HG03139 (cell line): ENCODE results near the gene ASCL3.
"Not testable (repeated sequence)": the region's sequence is repeated elsewhere in the genome, so short reads cannot be mapped to it uniquely, and the experiment has no call there.

Experiments
- ATAC-seq: cut with Tn5 transposase; IDR thresholded peaks from one replicate; pipeline ENCODE4 v1.9.1; 2021; ENCODE audit not compliant: unreplicated experiment

Gene ASCL3, protein sequence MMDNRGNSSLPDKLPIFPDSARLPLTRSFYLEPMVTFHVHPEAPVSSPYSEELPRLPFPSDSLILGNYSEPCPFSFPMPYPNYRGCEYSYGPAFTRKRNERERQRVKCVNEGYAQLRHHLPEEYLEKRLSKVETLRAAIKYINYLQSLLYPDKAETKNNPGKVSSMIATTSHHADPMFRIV

GRCh38 chr11:8942518-8943066 lies at the start of gene ASCL3:
TSS of gene ASCL3 (minus strand) at chr11:8943016. CDS start at chr11:8938161, 4,855 bp downstream.
- no peak for ATAC-seq

- ATAC-seq: no peak
These were observed 46.6 kb upstream of the ASCL3 start for GRCh38 chr11:8989453-8989852.

DNA sequence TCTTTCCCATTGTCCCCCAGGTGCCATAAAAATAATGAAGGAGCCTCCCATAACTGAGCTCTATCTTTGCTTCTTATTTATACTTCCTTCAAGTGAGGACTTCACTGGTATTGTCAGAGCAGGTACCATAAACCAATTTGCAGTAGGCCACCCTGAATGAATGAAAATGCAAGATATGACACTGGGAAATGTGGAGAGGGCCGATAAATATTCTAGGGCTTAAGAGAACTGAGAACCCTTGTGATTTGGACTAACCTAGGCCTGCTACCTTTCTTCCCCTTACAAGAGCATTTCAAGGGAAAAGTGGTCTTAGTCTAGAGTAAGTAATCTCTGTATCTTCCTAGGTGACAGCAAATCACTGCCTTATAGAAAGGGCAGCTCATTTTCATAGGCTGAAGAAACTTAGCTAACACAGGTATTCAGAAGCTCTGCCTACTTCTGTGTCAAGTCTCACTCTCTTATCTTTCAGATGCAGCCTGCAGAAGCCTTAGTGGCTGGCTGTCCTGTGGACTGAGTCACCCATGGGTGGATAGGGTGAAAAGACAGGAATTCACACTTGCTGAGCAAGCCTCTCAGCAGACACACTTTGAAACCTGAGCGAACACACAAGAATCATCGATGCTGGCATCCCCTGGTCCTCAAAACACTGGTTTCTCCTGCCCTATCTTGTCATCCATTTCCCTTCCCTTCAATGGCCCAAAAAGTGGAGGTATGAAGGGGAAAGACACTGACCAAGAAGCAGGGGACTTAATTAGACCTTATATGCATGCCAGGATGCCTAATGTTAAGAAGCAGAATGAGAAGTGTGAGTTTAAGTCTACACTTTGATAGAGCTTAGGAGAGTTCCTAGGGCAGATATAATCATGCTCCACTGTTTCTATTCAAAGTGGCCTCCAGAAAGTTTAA lies 45.8 kb upstream of the ASCL3 start:
- no peak for ATAC-seq

- ATAC-seq: no peak
These were observed 44.6 kb upstream of the ASCL3 start for GRCh38 chr11:8987446-8987845.

GRCh38 chr11:8986772-8987171 lies 44.0 kb upstream of the ASCL3 start:
- ATAC-seq: not testable (repeated sequence)

DNA sequence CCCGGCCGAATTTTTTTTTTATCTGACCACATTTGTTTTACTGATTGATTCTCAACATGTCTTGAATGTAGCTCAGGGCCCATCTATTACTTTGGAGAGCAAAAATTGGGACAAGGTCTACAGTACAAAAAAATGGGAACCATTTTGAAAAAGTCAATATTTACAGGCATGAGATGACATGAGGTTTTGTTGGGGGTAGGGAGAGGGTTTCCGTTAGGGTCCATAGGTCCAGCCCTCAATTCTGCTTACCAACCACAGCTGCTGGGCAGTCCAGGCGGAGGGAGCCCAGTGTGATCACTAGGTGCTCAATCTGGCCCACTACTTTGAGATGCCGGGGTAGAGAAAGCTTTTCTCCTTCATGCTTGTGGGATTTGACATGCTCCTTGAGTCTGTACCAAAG lies 42.6 kb upstream of the ASCL3 start:
- ATAC-seq: no peak

DNA sequence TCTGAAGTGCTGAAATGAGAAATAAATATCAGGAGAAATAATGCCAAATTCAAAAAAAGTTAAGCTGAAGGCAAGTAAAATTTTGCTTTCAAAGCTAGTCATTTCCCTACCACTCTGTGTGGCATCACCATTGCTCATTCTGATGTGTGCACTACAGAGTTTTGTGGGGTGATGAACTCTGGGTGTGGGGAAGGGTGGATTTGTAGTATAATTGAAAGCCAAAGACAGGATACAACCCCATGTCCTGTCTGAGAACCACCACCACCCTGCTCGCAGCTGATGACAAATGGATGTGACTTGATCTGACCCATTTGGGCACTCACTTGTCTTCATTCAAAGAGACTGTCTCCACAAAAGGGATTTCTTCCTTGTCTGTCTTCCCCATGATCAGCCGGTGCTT lies 40.7 kb upstream of the ASCL3 start:
- ATAC-seq: no peak

DNA sequence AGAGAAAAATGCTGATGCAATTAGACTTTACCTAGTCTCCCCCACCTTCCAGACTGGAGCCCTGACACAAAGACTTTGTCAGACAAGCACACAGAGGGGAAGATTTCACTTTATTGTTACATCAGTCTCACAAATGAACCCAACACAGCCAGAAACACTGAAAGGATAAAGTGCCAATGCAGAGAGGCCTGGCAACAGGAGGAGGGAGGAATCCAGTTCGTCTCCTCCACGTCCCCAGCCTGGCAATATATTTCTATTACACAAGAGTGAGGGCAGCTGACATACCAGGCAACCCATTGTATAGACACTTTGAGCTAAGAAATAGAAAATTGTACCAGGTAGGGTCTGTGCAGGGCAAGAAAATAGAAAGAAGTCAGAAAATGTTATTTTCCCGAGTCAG lies 37.7 kb upstream of the ASCL3 start:
- no peak for ATAC-seq

GRCh38 chr11:8979365-8979764 lies 36.5 kb upstream of the ASCL3 start:
- ATAC-seq: not testable (repeated sequence)

DNA sequence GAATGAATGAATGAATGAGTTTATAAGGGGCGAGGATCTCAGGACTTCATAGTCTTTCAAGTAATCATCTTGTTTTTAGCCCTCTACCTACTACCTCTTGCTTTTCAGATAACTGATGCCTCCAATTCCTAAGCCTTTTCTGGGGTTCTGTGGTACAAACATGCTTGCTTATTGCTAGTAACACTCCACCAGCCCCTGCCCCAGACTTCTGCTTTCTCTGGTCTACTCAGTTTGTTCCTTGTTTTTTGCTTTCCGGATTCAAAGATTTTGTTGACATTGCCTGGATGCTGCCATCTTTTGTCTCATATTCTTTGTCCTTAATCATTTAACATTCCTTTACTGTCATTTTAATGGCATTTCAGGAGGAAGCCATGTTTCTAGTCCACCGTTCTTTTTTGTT lies 30.3 kb upstream of the ASCL3 start:
- ATAC-seq: no peak

GRCh38 chr11:8971924-8972316 lies 29.1 kb upstream of the ASCL3 start:
- ATAC-seq: no peak

DNA sequence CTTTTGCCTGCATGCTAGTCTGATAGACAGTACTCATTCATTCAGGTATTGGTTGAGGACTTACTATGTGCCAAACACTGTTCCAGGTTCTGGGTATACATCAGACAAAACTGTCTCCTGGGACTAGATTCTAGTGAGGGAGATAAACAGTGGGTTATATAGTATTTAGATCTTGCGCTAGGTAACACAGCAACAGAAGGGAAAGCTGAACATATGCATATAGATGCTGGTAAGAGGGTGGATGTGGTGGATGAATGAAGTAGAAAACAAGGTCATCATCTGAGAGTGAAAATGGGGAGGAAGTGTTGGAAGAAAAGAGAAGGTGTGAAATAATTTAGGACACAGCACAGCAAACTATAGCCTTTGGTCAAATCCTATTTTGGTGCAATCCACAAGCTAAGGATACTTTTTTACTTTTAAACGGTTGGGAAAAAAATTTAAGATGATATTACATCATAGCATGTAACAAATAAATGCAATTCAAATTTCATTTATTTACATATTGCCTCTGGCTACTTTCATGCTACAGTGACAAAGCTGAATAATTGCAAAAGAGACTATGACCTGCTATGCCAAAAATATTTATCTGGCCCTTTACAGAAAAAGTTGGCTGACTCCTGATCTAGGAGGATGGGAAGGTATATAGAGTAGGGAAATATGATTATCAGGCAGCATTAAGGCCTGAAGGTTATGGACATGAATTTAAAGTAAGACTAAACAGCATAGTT lies 28.5 kb upstream of the ASCL3 start:
- no peak for ATAC-seq

DNA sequence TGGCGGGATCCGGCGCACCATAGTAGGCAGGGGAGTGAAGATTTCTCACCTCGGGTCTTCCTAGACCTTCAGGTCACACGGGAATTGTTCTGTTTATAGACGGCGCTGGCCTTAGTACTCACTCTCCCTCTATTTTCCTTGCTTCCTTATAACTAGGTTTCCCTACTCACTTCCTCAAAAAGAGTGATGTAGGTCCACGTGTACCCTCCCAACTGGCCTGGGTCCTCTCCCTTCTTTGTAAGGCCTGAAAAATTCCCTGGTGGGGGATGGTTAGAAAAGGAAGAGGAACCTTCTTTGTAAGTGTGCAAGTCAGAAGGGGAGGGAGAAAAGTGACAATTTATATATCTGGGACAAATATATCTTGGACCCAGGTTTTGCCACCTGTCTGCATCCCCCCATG lies 24.4 kb upstream of the ASCL3 start:
- no peak for ATAC-seq

GRCh38 chr11:8964324-8965320 lies 21.8 kb upstream of the ASCL3 start, which contains the start of gene TMEM9B:
TSS of gene TMEM9B (minus strand) at chr11:8964442. CDS start at chr11:8964313, 129 bp downstream.
- ATAC-seq: peak; percentile 68

DNA sequence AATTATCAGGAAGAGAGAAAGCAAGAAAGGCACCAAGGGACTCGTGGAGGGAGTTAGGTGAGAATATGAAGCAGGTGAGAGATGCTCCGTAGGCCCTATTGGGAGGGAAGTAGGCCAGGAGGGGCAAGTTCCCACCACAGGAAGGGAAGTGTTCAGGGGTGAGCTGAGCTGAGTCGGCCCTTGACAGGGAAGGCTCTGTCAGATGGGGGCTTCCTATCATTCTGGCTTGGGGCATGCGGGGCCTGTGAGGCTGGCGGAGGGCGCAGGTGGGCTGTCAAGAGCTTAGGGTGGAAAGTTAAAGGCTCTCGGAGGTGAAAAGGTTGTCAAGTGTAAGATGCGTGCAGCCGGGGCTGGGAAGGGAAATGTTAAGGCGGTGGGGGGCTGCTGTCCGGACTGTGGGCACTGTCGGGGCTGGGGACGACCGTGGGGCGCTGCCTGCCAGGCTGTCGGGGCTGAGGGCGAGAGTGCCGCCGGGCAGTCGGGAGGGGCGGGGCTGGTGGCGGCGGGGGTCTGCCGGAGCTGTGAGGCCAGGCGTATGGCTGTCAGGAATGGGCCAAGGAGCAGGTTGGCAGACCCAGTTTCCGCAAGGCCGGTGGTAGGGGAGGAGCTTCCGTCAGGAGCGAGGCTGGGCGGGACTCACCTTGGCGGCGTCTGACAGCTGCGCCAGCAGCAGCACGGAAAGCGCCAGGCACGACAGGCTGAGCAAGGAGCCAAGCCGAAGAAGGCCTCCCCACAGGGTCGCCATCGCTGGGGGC lies 20.9 kb upstream of the ASCL3 start:
- ATAC-seq: peak; percentile 56

GRCh38 chr11:8962841-8963240 lies 20.0 kb upstream of the ASCL3 start:
- no peak for ATAC-seq

DNA sequence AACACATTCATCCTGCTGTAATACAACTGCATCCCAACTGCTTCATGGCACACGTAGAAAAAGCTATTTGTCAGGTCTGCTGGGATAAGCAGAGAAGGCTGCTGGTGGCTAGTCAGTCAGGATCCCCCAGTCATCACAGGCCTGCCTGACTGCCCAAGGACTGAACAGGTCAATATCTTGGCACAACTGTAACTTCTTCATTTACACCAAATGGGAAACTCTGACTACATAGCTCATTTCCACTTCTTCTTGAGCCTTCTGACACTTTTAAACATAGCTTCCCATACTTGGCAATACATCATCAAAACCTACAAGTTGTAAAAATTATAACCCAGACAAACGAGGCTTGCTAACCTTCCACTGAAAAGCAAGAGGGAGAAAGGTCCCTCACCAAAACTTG lies 18.6 kb upstream of the ASCL3 start:
- ATAC-seq: no peak

DNA sequence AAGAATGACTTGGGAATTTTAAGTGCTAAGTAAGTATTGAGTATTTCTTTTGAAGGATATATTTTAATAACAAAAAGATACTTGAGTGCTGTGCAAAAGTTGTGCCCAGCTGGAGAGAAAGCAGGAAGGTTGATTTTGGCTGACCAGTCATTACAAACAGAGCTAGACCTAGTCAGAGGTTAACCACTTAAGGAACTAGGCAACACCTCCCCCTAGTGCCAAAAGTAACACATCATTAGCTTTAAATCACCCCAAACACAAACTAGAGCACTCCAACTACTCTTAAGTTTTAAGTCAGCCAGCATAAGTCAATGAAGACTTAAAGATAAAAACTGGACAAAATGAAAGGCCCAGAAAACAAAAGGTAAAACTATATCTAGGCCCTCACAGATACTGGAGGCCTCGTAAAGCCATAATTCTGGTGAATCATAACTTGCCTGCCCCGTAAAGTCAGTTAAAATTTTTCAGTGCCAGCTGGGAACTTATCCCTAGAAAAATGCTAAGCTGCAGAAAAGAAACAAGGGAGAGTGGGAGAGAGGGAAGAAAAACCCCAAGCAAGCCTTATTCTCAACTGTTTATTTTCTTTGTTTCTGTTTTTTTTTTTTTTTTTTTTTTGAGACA lies 16.8 kb upstream of the ASCL3 start:
- ATAC-seq: no peak

GRCh38 chr11:8956860-8957259 lies 14.0 kb upstream of the ASCL3 start:
- no peak for ATAC-seq
